Activated CD4-positive, alpha-beta T cell treated with anti-CD3 and anti-CD28 coated beads for 4 hours (primary cell): ENCODE results near the gene USP22.

Experiments used
- DNase-seq, 2 donors: peaks; one replicate each; pipeline ENCODE4 v3.0.0-alpha.2; 2020

Gene USP22

DNA sequence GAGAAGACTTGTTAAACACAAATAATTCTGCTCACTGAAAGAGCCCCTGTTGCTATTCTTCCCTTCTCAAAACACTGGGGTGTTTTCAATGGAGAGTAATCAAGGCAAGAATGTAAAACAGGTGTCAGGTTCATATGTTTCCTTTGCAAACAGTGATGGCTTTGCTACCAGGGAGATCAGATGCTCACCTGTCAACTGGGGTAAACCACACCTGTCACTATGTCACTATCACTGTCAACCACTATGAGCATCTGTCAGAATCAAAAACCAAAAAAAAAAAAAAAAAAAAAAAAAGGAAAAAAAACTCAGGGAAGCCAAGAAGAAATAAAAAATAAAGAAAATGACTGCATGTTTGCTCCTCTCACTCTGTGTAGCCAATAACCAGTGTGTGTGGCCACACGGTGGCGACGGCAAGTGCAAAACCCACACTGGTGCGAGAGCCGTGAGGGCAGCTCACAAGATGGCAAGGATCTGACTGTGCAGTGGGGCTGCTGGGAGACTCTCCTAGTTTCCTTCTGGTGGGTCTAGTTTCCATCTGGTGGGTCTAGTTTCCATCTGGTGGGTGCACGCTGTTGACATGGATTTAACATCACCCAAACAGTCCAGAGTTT lies 22.7 kb downstream of the USP22 start:
- peak; percentile 31 to 35 for DNase-seq

- DNase-seq = no peak
Observed at GRCh38 chr17:21018894-21019293, 23.9 kb downstream of the USP22 start.

GRCh38 chr17:21017861-21018260 lies 24.9 kb downstream of the USP22 start:
- no peak for DNase-seq

- DNase-seq = no peak
Observed at GRCh38 chr17:21017256-21017655, 25.6 kb downstream of the USP22 start.

- no peak for DNase-seq
Observed at GRCh38 chr17:21016826-21017225, 26.0 kb downstream of the USP22 start.

DNA sequence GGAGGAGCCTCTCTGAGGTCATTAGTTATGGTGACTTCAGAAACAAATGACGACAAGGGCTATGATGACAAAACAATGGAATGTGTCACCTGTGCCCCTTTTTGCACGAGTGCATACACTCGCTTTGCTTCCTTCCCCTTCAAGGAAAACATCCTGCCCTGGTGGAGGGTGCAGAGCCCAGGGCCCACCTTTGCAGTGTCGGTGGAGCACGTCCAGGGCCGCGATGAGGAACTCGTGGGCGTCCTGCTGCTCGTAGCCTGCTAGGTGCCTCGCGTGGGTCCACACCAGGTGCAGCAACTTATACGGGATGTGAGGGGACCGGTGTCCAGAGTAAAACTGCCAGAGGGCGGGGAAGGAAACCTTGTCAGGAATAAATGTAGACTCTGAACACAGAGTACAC lies 27.2 kb downstream of the USP22 start:
- DNase-seq = no peak

GRCh38 chr17:21014498-21014897 lies 28.3 kb downstream of the USP22 start:
- no peak for DNase-seq

DNA sequence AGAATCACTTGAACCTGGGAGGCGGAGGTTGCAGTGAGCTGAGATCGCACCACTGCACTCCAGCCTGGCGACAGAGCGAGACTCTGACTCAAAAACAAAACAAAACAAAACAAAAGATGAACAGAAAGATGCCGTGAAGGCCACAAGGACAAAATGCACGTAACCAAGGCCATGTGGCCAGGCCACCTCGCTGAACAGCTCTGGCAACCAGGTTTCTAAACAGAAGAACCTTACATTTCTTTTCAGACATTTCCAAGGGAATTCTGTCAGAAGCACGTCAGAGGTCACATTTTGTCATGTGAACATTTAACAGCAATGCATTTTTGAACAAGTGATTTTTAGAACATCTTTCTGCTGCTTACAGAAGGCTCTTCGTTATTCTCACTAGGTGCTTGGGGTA lies 28.8 kb downstream of the USP22 start:
- no peak for DNase-seq

DNA sequence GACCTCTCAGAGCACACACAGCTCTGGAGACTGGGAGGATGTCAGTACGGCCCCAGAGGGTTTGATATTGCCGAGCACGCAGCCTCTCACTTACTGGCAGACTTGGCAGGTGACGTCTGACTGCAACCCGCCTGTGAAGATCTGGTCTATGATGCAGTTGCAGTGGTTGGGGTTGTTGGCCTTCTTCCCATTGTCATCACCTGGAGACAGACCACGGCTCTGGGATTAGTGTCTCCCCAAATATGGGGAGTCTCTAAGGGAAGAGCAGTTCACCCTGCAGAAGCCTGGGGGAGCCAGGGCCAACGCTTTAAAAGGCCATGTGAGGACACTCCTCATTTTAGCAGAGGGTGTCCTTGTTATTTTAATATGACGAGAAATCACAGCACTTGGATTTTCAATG lies 30.1 kb downstream of the USP22 start:
- DNase-seq = no peak

GRCh38 chr17:21010705-21011596 lies 31.9 kb downstream of the USP22 start:
- no peak for DNase-seq

DNA sequence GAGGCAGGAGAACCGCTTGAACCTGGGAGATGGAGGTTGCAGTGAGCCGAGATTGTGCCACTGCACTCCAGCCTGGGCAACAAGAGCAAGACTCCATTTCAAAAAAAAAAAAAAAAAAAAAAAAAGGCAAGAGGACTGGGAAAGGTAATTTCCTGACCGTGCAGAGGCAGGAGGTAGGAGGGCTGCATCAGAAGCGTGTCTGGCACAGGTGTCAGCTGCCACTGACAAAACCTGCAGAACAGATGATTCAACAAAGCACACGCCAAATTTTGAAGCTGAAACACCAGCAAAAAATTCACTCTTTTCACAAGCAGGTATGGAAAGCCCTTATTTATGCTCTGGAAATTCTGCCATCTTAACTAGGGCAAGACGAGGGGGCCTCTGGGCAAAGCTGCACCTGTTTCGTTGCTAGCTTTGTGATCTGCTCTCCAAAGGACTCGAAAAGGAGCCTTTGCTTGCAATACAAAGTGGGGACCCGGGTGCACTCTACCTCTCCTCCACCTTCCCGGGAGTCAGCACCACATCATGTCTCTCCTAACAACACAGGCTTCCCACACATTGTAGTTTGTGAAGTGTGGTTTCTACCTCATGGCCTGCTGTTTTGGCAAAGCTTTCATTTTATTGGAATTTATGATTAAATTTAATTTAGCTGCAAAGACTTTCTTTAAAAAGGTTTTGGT lies 33.7 kb downstream of the USP22 start:
- DNase-seq = no peak

- DNase-seq = no peak
Observed at GRCh38 chr17:21008160-21008915, 34.5 kb downstream of the USP22 start.

DNA sequence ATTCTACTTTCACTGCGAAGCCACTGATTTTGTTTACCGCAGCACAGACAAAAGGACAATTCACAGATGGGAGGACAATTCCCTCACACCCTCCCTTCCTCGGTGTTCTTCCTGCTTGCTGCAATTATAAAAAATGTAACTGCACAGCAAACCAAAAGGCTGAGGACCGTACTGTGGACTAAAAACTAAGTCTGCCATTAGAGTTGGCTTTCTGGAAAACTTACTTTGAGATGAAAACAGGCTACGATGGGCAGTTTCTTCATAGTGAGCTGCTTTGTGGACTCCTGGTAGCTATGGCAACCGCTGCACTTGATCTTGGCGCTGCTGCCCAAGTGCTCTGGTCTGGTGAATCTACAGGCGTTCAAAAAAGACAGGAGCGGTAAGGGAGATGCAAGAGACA lies 35.2 kb downstream of the USP22 start:
- no peak for DNase-seq

GRCh38 chr17:21005803-21006202 lies 37.0 kb downstream of the USP22 start:
- DNase-seq = no peak

DNA sequence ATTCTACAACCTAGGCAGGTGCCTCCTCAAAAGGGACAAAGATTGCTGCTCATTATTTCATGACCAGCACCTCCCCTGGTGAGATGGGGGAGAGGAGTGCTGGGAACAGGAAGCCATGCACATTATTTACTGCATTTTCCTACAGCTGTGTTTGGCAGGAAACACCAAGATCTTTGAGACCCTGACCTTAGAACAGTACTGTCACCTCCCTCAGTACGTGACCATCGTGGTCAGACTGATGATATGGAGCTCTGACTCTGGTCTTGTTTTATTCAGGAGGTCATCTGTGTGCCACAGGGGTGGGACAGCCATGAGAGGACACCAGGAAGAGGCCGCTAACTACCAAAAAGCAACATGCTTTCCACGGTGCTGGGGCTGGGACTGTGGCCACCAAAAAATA lies 37.4 kb downstream of the USP22 start:
- DNase-seq = no peak

GRCh38 chr17:21004016-21004930 lies 38.5 kb downstream of the USP22 start:
- DNase-seq = no peak

DNA sequence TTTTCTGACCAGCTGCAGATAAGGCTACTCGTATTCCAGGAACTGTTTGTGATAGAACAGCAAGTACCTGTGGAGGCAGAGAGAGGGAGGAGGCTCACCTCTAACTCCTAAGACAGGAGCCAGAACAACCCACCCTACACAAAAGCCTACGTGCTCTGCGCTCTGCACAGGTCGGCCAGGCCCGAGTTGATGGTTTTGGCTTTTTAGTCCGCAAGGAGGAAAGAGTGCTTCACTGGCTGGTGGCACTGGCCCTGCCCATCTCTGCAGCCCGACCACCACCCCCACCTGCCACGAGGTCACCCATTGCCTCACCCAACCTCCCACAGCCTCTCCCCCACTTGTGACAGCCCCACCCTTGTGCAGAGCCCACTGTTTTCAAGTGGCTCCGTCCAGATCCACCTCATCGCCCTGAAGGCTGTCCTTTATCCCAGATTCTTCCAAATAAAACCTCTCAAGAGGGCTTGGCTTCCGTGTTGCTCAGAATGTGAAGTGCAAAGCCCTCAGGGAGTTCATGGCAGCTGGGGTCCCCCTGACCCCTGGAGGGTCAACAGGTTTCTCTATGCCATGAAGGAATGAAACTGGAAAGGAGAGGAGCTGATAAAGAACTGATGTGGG lies 39.7 kb downstream of the USP22 start:
- DNase-seq = no peak

DNA sequence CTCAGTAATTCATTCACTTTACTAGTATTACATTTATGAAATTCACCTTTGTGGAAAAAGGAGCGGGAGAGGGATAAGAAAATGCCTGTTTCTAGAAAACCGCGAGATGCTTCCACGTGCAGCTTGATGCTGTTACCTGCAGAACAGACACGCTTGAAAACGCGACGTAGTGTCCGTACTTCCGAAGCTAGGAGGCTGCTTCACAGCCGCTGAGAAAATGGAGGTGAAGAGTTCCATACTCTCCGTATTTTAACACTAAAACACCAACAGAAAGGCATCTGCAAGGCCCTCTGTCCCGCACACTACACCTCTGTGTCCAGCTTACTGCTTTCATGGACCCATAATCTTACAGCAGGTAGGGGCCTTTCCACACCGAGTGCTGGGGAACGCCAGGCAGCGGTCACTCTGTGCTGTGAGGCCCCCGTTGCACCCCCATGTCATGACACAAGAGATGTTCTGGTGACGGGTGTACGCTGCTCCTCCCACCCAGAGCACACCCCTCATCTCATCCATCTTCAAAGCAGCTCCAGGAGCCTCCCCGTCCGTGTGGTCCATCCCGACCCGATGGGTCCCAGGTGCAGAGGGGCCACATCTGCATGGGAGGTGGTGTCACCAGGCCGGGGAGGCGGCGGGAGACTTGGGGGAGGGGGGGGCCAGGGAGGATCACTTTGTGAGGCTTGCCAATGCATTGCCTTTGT lies 40.4 kb downstream of the USP22 start:
- DNase-seq = no peak

DNA sequence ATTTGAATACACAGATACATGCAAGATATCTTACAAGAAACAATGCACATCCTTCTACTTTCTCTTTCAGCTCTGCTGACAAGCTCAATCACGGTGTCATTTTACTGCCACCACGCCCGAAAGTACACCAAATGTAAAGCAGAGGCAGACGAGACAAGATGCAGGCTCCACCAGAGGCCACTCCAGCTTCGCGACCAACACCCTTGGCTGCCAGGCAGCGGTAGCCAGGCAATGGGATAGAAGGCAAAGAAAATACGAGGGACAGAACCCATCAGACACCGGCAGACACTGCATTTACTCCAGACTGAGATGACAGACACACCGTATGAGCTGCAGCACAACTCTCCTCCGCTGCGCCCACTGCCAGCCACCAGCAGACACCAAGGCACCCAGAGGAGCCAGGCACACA lies 41.0 kb downstream of the USP22 start:
- no peak for DNase-seq

- no peak for DNase-seq
Observed at GRCh38 chr17:21001111-21001812, 41.5 kb downstream of the USP22 start.
